Stimulated activated naive CD4-positive, alpha-beta T cell treated with Interleukin-2 at 50 U/mL for 16 hours (primary cell): ENCODE measurements around the gene FBXO44.

Experiments
- DNase-seq: peaks from one replicate; lab custom pipeline; 2025; lab: John Stamatoyannopoulos, UW

FBXO44 gene

GRCh38 chr1:11659748-11660147 lies 5.1 kb downstream of the FBXO44 start:
- DNase-seq, result no peak

GRCh38 chr1:11661103-11661502 lies 6.4 kb downstream of the FBXO44 start:
- DNase-seq, result no peak

GRCh38 chr1:11664336-11665065 lies 9.8 kb downstream of the FBXO44 start:
- peak; percentile 51 for DNase-seq

- DNase-seq, result no peak
Observed at GRCh38 chr1:11668516-11668915, 13.8 kb downstream of the FBXO44 start.

- no peak for DNase-seq
Observed at GRCh38 chr1:11670747-11671146, 16.1 kb downstream of the FBXO44 start.

GRCh38 chr1:11671205-11671543 lies 16.5 kb downstream of the FBXO44 start:
- DNase-seq, result no peak

GRCh38 chr1:11671544-11672286 lies 17.0 kb downstream of the FBXO44 start:
- no peak for DNase-seq

GRCh38 chr1:11673089-11673769 lies 18.6 kb downstream of the FBXO44 start:
- no peak for DNase-seq

GRCh38 chr1:11674488-11674887 lies 19.8 kb downstream of the FBXO44 start:
- DNase-seq, result no peak

- no peak for DNase-seq
Observed at GRCh38 chr1:11675325-11675724, 20.6 kb downstream of the FBXO44 start.

GRCh38 chr1:11676386-11677103 lies 21.9 kb downstream of the FBXO44 start:
- DNase-seq, result no peak

GRCh38 chr1:11678442-11678841 lies 23.8 kb downstream of the FBXO44 start:
- no peak for DNase-seq

GRCh38 chr1:11680270-11681070 lies 25.8 kb downstream of the FBXO44 start:
- DNase-seq, result no peak

- peak; percentile 88 for DNase-seq
Observed at GRCh38 chr1:11681071-11681771, 26.5 kb downstream of the FBXO44 start, which contains the start of gene MAD2L2. Gene MAD2L2 (minus strand): TSS chr1:11681148. CDS start chr1:11680601, 547 bp downstream.

- DNase-seq, result no peak
Observed at GRCh38 chr1:11682287-11682771, 27.7 kb downstream of the FBXO44 start.

- no peak for DNase-seq
Observed at GRCh38 chr1:11682799-11683198, 28.1 kb downstream of the FBXO44 start.

- no peak for DNase-seq
Observed at GRCh38 chr1:11684070-11684469, 29.4 kb downstream of the FBXO44 start.

GRCh38 chr1:11685210-11685752 lies 30.6 kb downstream of the FBXO44 start:
- DNase-seq, result no peak

- DNase-seq, result no peak
Observed at GRCh38 chr1:11688506-11688905, 33.8 kb downstream of the FBXO44 start.
